PC-9 (cell line): ENCODE data around the gene CNTNAP2. TPM values are rescaled to one million over a fixed set of nuclear protein-coding genes. Genes with fewer than 3 reads are reported as not detected.

Source experiments
- BruUV-seq: library from RNA; stranded (reverse); fragments of 400-500 nt; replicated peaks from 2 replicates; lab custom pipeline; 2021; lab: Mats Ljungman, UMichigan
- CTCF ChIA-PET: fragments of 300-600 bp; sonication (Branson Sonifier 250); formaldehyde crosslinking; loops from one replicate; lab custom pipeline; 2022; ENCODE audit warnings: antibody characterized with exemption; lab: Charles Lee
- POLR2A ChIA-PET: fragments of 300-600 bp; sonication (Branson Sonifier 250); formaldehyde crosslinking; loops from one replicate; lab custom pipeline; 2022; ENCODE audit warnings: antibody characterized with exemption; ENCODE audit not compliant: unreplicated experiment; lab: Charles Lee
- DNase-seq, 2 experiments: peaks; one replicate each; pipeline versions ENCODE4 v3.0.0 to v3.0.0-alpha.2; 2015 to 2022; ENCODE audit warnings: mixed read lengths in 1 of 2
- H2AFZ ChIP-seq: fragments of 200-600 bp; sonication (generic); 2 replicates; pipeline ENCODE4 v1.8.1; 2017; ENCODE audit warnings: antibody characterized with exemption
- H3F3A ChIP-seq: fragments of 200-600 bp; sonication (generic); 2 replicates; pipeline ENCODE4 v1.8.1; 2017; ENCODE audit warnings: antibody characterized with exemption, mild to moderate bottlenecking, low read depth; ENCODE audit not compliant: insufficient read depth
- H3K27ac ChIP-seq: fragments of 200-600 bp; sonication (generic); 2 replicates; pipeline ENCODE4 v1.6.1; 2016; ENCODE audit warnings: mixed run types
- H3K27me3 ChIP-seq: fragments of 200-600 bp; sonication (generic); 2 replicates; pipeline ENCODE4 v1.6.1; 2016; ENCODE audit warnings: low read depth, mixed run types; ENCODE audit not compliant: insufficient read depth
- H3K36me3 ChIP-seq: fragments of 200-600 bp; sonication (generic); 2 replicates; pipeline ENCODE4 v1.6.1; 2016; ENCODE audit warnings: low read depth, mixed run types
- H3K4me1 ChIP-seq: fragments of 200-600 bp; sonication (generic); replicated peaks from 2 replicates; pipeline ENCODE4 v1.6.1; 2016; ENCODE audit warnings: mixed run types; ENCODE audit not compliant: insufficient read depth
- H3K4me2 ChIP-seq: fragments of 200-600 bp; sonication (generic); 2 replicates; pipeline ENCODE4 v1.6.1; 2017; ENCODE audit warnings: mixed run types
- H3K4me3 ChIP-seq: fragments of 200-600 bp; sonication (generic); 2 replicates; pipeline ENCODE4 v1.6.1; 2016; ENCODE audit warnings: mixed run types
- H3K79me2 ChIP-seq: fragments of 200-600 bp; sonication (generic); 2 replicates; pipeline ENCODE4 v1.6.1; 2017; ENCODE audit warnings: low read depth, mixed run types
- H3K9me2 ChIP-seq: fragments of 200-600 bp; sonication (generic); 2 replicates; pipeline ENCODE4 v1.8.1; 2017; ENCODE audit warnings: mild to moderate bottlenecking; ENCODE audit not compliant: insufficient read depth
- H3K9me3 ChIP-seq: fragments of 200-600 bp; sonication (generic); 2 replicates; pipeline ENCODE4 v1.8.1; 2016; ENCODE audit warnings: low read depth; ENCODE audit not compliant: insufficient read depth
- H4K20me1 ChIP-seq: fragments of 200-600 bp; sonication (generic); 2 replicates; pipeline ENCODE4 v1.8.1; 2017; ENCODE audit not compliant: insufficient read depth
- CTCF ChIP-seq: fragments of 200-600 bp; sonication (generic); conservative IDR thresholded peaks from 2 replicates; pipeline ENCODE4 v1.6.1; 2017; ENCODE audit warnings: mixed run types, antibody characterized with exemption, mild to moderate bottlenecking, moderate library complexity
- EZH2 ChIP-seq: fragments of 200-600 bp; sonication (generic); IDR thresholded peaks from 2 replicates; pipeline ENCODE4 v1.8.0; 2017; ENCODE audit warnings: antibody characterized with exemption, low read depth
- intact Hi-C: fragments of 100-400 bp; cut with micrococcal nuclease; formaldehyde crosslinking; loops from one replicate; pipeline ENCODE4 v1.10.0; 2022; ENCODE audit not compliant: unreplicated experiment
- total RNA-seq: library from RNA; stranded (reverse); gene quantifications from 2 replicates; pipeline ENCODE4 v1.2.3, GENCODE V29; 2021

The CNTNAP2 gene
- total RNA-seq, 1 experiment from 2014 or later = not detected

- TF ChIP-seq CTCF = no peak
- TF ChIP-seq EZH2 = no peak
- 0 out of 2 replicates have a peak, but pooled peaks cover 3% of the 10 kb centered on the region for H4K20me1 ChIP-seq
- CTCF ChIA-PET = no interaction called here
- H3K4me1 ChIP-seq = no peaks in the 10 kb centered on the region
- no peaks in the 10 kb centered on the region for H3K9me2 ChIP-seq
- no peaks in the 10 kb centered on the region for H3K79me2 ChIP-seq
- no peaks in the 10 kb centered on the region for H3K9me3 ChIP-seq
- H2AFZ ChIP-seq = 0 out of 2 replicates have a peak overlapping the region, but pooled peaks have one; percentile 49
- intact Hi-C loops = no loop called here
- no peaks in the 10 kb centered on the region for H3F3A ChIP-seq
- no peak for DNase-seq
- H3K27ac ChIP-seq = no peak overlapping the region
- POLR2A ChIA-PET = no interaction called here
- no peak overlapping the region for H3K4me3 ChIP-seq
- no TSS peak for BruUV-seq
- H3K4me2 ChIP-seq = no peak overlapping the region; the same call in 1 of the 2 replicates
- H3K27me3 ChIP-seq = no peaks in the 10 kb centered on the region; the same call in 1 of the 2 replicates
- H3K36me3 ChIP-seq = no peaks in the 10 kb centered on the region
These were observed 964.5 kb downstream of the CNTNAP2 start for GRCh38 chr7:147081117-147081516.

- CTCF ChIA-PET = no interaction called here
- no peak overlapping the region for H3K4me3 ChIP-seq
- TF ChIP-seq EZH2 (no peak), CTCF (no peak)
These were observed 972.5 kb downstream of the CNTNAP2 start for GRCh38 chr7:147089051-147089461.

GRCh38 chr7:147089608-147090007, 973.0 kb downstream of the CNTNAP2 start:
- no peaks in the 10 kb centered on the region; the same call in 1 of the 2 replicates for H3K9me2 ChIP-seq
- ChIA-PET CTCF (no interaction called here), POLR2A (no interaction called here)
- no TSS peak for BruUV-seq
- H3K4me1 ChIP-seq = no peaks in the 10 kb centered on the region
- DNase-seq = no peak
- no peaks in the 10 kb centered on the region for H3F3A ChIP-seq
- H4K20me1 ChIP-seq = 0 out of 2 replicates have a peak, but pooled peaks cover 3% of the 10 kb centered on the region
- intact Hi-C loops = no loop called here
- no peaks in the 10 kb centered on the region for H3K36me3 ChIP-seq
- no peaks in the 10 kb centered on the region; the same call in 1 of the 2 replicates for H3K27me3 ChIP-seq
- TF ChIP-seq CTCF = no peak
- TF ChIP-seq EZH2 = no peak
- H3K4me3 ChIP-seq = no peak overlapping the region
- H3K9me3 ChIP-seq = no peaks in the 10 kb centered on the region
- H3K4me2 ChIP-seq = no peak overlapping the region
- no peak overlapping the region for H3K27ac ChIP-seq
- no peak overlapping the region for H2AFZ ChIP-seq
- H3K79me2 ChIP-seq = no peaks in the 10 kb centered on the region

More at GRCh38 chr7:147089051-147089461, 972.5 kb downstream of the CNTNAP2 start:
- Histone ChIP-seq H3K4me1 (no peaks in the 10 kb centered on the region), H3F3A (no peaks in the 10 kb centered on the region), H3K27ac (no peak overlapping the region), H3K9me2 (no peaks in the 10 kb centered on the region; the same call in 1 of the 2 replicates), H3K4me2 (no peak overlapping the region), H2AFZ (no peak overlapping the region), H4K20me1 (0 out of 2 replicates have a peak, but pooled peaks cover 3% of the 10 kb centered on the region), H3K9me3 (no peaks in the 10 kb centered on the region), H3K27me3 (no peaks in the 10 kb centered on the region; the same call in 1 of the 2 replicates), H3K36me3 (no peaks in the 10 kb centered on the region), H3K79me2 (no peaks in the 10 kb centered on the region)
- intact Hi-C loops = no loop called here
- BruUV-seq = no TSS peak
- no peak for DNase-seq
- POLR2A ChIA-PET = no interaction called here
